ENCODE data around the gene ESCO1.
"Not testable (repeated sequence)": the region's sequence is repeated elsewhere in the genome, so short reads cannot be mapped to it uniquely, and the experiment has no call there.

The ESCO1 gene

GRCh38 chr18:21602299-21602587 lies 1.7 kb upstream of the ESCO1 start:
- no peak for DNase-seq
- H3K4me1 Mint-ChIP-seq (ENCODE audit: low read depth): peaks cover 33% of the 10 kb centered on the region
- H3K27me3 Mint-ChIP-seq: no peaks in the 10 kb centered on the region
- peaks cover 17% of the 10 kb centered on the region for H3K36me3 Mint-ChIP-seq (ENCODE audit: low read depth)
- no peaks in the 10 kb centered on the region for H3K9me3 Mint-ChIP-seq
- no peak overlapping the region for H3K27ac Mint-ChIP-seq
- H3K4me3 Mint-ChIP-seq: no peak overlapping the region

- Mint-ChIP-seq H3K4me1 (ENCODE audit: low read depth) (peaks cover 33% of the 10 kb centered on the region), H3K36me3 (ENCODE audit: low read depth) (peaks cover 23% of the 10 kb centered on the region), H3K27ac (peak overlapping the region; percentile 98), H3K4me3 (peak overlapping the region; percentile 95), H3K9me3 (no peaks in the 10 kb centered on the region), H3K27me3 (no peaks in the 10 kb centered on the region)
- no peak for DNase-seq
Measured at GRCh38 chr18:21599585-21600525, 649 bp downstream of the ESCO1 start.

- Mint-ChIP-seq H3K27ac (peak overlapping the region; percentile 98), H3K36me3 (ENCODE audit: low read depth) (peaks cover 30% of the 10 kb centered on the region), H3K4me3 (peak overlapping the region; percentile 95), H3K27me3 (no peaks in the 10 kb centered on the region), H3K4me1 (ENCODE audit: low read depth) (peaks cover 35% of the 10 kb centered on the region), H3K9me3 (no peaks in the 10 kb centered on the region)
- DNase-seq: no peak
Measured at GRCh38 chr18:21598726-21599584, 1.5 kb downstream of the ESCO1 start.

GRCh38 chr18:21597620-21598019 lies 2.9 kb downstream of the ESCO1 start:
- peaks cover 40% of the 10 kb centered on the region for H3K4me1 Mint-ChIP-seq (ENCODE audit: low read depth)
- H3K9me3 Mint-ChIP-seq: no peaks in the 10 kb centered on the region
- H3K27ac Mint-ChIP-seq: peak overlapping the region; percentile 28
- no peak for DNase-seq
- H3K36me3 Mint-ChIP-seq (ENCODE audit: low read depth): peaks cover 35% of the 10 kb centered on the region
- H3K4me3 Mint-ChIP-seq: no peak overlapping the region
- H3K27me3 Mint-ChIP-seq: no peaks in the 10 kb centered on the region

GRCh38 chr18:21593540-21594257 lies 6.8 kb downstream of the ESCO1 start:
- no peak for DNase-seq
- Mint-ChIP-seq H3K4me3 (no peak overlapping the region), H3K36me3 (ENCODE audit: low read depth) (peaks cover 36% of the 10 kb centered on the region), H3K4me1 (ENCODE audit: low read depth) (peaks cover 36% of the 10 kb centered on the region), H3K27ac (peak overlapping the region; percentile 52), H3K27me3 (no peaks in the 10 kb centered on the region), H3K9me3 (no peaks in the 10 kb centered on the region)

- peaks cover 43% of the 10 kb centered on the region for H3K36me3 Mint-ChIP-seq (ENCODE audit: low read depth)
- DNase-seq, H3K27ac Mint-ChIP-seq, H3K9me3 Mint-ChIP-seq, H3K4me3 Mint-ChIP-seq, H3K27me3 Mint-ChIP-seq: not testable (repeated sequence)
- H3K4me1 Mint-ChIP-seq (ENCODE audit: low read depth): peaks cover 33% of the 10 kb centered on the region
Measured at GRCh38 chr18:21592361-21592760, 8.1 kb downstream of the ESCO1 start.

GRCh38 chr18:21584391-21584790 lies 16.1 kb downstream of the ESCO1 start:
- Mint-ChIP-seq H3K9me3 (no peaks in the 10 kb centered on the region), H3K27me3 (no peaks in the 10 kb centered on the region), H3K4me1 (ENCODE audit: low read depth) (peaks cover 31% of the 10 kb centered on the region), H3K27ac (no peak overlapping the region), H3K36me3 (ENCODE audit: low read depth) (peaks cover 45% of the 10 kb centered on the region), H3K4me3 (no peak overlapping the region)
- DNase-seq: no peak

- H3K36me3 Mint-ChIP-seq (ENCODE audit: low read depth): peaks cover 80% of the 10 kb centered on the region
- peaks cover 8% of the 10 kb centered on the region for H3K4me1 Mint-ChIP-seq (ENCODE audit: low read depth)
- no peak for DNase-seq
- H3K4me3 Mint-ChIP-seq: no peak overlapping the region
- H3K27ac Mint-ChIP-seq: no peak overlapping the region
- no peaks in the 10 kb centered on the region for H3K27me3 Mint-ChIP-seq
- H3K9me3 Mint-ChIP-seq: no peaks in the 10 kb centered on the region
Measured at GRCh38 chr18:21575656-21576055, 24.8 kb downstream of the ESCO1 start.

- Mint-ChIP-seq H3K27me3 (no peaks in the 10 kb centered on the region), H3K9me3 (no peaks in the 10 kb centered on the region), H3K27ac (no peak overlapping the region), H3K4me1 (ENCODE audit: low read depth) (peaks cover 3% of the 10 kb centered on the region), H3K4me3 (no peak overlapping the region), H3K36me3 (ENCODE audit: low read depth) (peaks cover 97% of the 10 kb centered on the region)
- DNase-seq: no peak
Measured at GRCh38 chr18:21571772-21572171, 28.7 kb downstream of the ESCO1 start.

DNA sequence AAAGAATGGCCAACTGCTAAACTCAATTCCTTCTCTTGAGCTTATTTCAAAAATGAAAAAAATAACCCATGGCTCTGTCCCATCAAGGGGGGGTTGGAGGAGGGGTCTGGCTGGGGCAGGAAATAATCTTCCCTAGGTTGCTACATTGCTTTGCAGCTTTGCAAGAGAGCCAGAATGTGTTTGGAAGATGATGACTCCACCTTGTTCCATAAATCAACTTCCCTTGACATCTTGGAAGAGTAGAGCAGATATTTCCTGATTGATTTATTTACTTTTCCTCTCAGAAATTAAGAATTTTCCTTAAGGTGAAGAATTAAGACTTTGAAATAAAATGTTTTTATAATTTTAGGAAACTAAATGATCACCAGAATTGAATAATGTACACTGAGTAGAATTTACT lies 41.3 kb downstream of the ESCO1 start:
- H3K4me1 Mint-ChIP-seq (ENCODE audit: low read depth): no peaks in the 10 kb centered on the region
- no peak overlapping the region for H3K4me3 Mint-ChIP-seq
- no peaks in the 10 kb centered on the region for H3K9me3 Mint-ChIP-seq
- no peaks in the 10 kb centered on the region for H3K27me3 Mint-ChIP-seq
- H3K36me3 Mint-ChIP-seq (ENCODE audit: low read depth): peaks cover 78% of the 10 kb centered on the region
- no peak for DNase-seq
- no peak overlapping the region for H3K27ac Mint-ChIP-seq

DNA sequence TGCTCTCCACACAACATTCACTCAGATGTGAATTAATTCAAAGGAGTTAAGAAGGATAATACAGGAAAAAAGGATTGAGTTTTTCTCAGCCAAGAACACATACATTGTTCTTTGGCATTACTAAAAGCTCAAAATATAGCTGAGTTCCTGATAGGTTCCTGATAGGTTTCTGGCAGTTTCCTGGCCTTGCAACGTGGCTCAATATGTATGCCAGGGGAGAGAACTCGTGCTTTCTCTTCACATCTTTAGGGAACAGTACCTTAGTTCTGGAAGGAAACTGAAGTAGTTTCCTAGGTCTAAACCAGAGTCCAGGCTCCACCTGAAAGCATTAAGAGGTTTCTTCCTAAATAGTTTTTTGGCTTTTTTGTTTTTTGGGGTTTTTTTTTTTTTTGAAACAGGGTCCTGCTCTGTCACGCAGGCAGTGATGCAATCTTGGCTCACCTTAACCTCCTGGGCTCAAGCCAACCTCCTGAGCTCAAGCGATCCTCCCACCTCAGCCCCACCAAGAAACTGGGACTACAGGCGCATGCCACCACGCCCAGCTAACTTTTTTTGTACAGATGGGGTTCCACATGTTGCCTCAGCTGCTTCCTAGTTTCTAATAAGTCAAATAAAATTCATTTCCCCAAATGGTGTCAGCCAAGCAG lies 42.8 kb downstream of the ESCO1 start:
- Mint-ChIP-seq H3K36me3 (ENCODE audit: low read depth) (peaks cover 74% of the 10 kb centered on the region), H3K4me1 (ENCODE audit: low read depth) (peaks cover 3% of the 10 kb centered on the region), H3K9me3 (peaks cover 2% of the 10 kb centered on the region), H3K27ac (no peak overlapping the region), H3K27me3 (no peaks in the 10 kb centered on the region), H3K4me3 (no peak overlapping the region)
- no peak for DNase-seq

DNA sequence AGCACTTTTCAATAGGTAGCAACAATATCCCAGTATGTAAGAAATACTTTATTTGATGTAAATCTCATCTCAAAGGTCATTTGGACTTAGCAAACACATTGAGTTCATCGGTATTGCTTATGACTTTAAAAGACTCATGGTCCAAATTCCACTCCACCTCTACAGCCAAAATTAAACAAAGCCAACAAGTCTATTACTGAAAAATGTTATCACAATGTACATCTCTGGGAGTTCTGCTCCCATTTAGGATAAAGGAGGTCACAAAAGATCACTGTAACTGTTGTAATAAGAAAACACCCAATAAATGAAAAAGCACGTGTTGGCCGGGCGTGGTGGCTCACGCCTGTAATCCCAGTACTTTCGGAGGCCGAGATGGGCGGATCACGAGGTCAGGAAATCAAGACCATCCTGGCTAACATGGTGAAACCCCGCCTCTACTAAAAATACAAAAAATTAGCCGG lies 50.0 kb downstream of the ESCO1 start:
- Mint-ChIP-seq H3K4me1 (ENCODE audit: low read depth) (peaks cover 14% of the 10 kb centered on the region), H3K27me3 (no peaks in the 10 kb centered on the region), H3K36me3 (ENCODE audit: low read depth) (peaks cover 79% of the 10 kb centered on the region), H3K27ac (no peak overlapping the region), H3K9me3 (peaks cover 7% of the 10 kb centered on the region), H3K4me3 (no peak overlapping the region)
- no peak for DNase-seq

- H3K4me1 Mint-ChIP-seq (ENCODE audit: low read depth): peaks cover 14% of the 10 kb centered on the region
- no peak for DNase-seq
- H3K27me3 Mint-ChIP-seq: no peaks in the 10 kb centered on the region
- H3K4me3 Mint-ChIP-seq: no peak overlapping the region
- H3K27ac Mint-ChIP-seq: no peak overlapping the region
- H3K9me3 Mint-ChIP-seq: peaks cover 7% of the 10 kb centered on the region
- peaks cover 74% of the 10 kb centered on the region for H3K36me3 Mint-ChIP-seq (ENCODE audit: low read depth)
Measured at GRCh38 chr18:21548647-21549046, 51.9 kb downstream of the ESCO1 start.

DNA sequence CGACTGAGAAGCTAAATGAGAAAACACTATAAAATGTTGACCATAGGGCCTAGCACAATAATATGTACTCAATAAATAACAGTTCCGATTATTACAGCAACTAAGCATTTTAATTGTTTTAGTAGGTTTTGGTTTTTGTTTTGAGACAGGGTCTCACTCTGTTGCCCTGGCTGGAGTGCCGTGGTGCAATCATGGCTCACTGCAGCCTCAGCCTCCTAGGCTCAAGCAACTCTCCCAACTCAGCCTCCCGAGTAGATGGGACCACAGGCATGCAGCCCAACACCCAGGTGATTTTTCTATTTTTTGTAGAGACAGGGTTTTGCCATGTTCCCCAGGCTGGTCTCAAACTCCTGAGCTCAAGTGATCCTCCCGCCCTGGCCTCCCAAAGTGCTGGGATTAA lies 54.1 kb downstream of the ESCO1 start:
- DNase-seq: no peak
- no peak overlapping the region for H3K4me3 Mint-ChIP-seq
- no peak overlapping the region for H3K27ac Mint-ChIP-seq
- H3K9me3 Mint-ChIP-seq: no peaks in the 10 kb centered on the region
- no peaks in the 10 kb centered on the region for H3K27me3 Mint-ChIP-seq
- H3K36me3 Mint-ChIP-seq (ENCODE audit: low read depth): peaks cover 68% of the 10 kb centered on the region
- no peaks in the 10 kb centered on the region for H3K4me1 Mint-ChIP-seq (ENCODE audit: low read depth)
